Amniotic epithelial cell (primary cell): ENCODE results near the gene CEP70.

Source experiments
- DNase-seq: peaks from one replicate; pipeline ENCODE4 v3.0.0-alpha.2; 2010; ENCODE audit warnings: low read depth

CEP70 gene

DNA sequence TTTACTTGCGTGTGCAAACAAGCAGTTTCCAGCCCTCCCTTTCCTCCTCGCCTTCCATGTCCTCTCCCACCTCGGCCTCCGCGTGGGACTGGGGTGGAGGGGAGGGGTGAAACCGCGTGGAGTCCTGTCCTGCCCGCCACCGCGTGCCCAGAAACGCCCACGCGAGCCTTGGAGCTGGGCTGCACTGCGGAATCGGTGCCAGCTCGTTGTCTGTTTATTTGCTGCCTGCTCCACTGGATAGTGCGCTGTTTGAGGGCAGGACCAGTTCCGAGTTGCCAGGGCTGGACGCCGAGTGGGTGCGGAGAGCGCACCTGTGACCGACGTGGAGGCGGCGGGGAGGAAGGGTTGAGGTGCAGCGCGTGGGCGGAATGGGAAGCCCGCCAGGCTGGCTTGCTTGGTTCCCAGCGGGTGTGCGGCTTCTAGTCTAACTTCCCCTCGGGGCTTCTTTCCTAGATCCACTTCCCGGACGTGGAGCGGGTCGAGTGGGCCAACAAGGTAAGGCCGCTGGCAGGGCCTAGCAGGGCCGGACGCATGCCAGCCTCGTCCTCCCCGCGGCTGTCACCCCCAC lies 142.4 kb downstream of the CEP70 start:
- no peak for DNase-seq

DNA sequence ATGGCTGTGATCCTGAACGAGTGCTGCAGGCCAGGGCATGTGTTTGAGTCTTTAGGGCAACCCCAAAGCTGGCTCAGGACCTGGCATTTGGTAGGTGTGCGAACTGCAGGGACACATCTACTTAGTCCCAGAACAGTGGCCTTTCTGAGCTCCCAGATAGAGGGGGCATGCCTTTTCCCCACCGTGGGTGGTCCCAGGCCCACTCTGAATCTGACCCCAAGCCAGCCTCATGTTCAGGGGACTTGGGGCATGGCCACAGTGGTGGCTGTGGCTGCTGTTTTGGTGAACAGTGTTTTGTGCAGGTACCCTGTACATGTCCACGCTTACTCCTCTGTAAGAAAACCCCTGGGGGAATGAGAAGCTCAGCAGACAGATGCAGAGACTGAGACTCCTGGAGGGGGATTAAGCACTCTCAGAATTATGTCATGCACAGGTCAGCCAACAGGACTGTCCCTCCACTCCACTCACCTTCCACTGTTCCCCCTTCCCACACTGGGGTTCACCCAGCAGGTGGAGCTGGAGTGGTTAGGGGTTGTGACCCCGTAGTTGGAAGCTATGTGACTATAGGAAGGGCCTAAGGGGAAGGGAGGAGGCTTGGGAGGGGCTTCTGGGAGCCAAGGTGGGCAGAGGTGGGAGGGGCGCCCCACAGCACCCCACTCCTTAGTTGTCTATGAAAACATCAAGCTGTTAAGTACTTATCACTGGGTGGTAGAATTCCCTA lies 143.2 kb downstream of the CEP70 start:
- no peak for DNase-seq

DNA sequence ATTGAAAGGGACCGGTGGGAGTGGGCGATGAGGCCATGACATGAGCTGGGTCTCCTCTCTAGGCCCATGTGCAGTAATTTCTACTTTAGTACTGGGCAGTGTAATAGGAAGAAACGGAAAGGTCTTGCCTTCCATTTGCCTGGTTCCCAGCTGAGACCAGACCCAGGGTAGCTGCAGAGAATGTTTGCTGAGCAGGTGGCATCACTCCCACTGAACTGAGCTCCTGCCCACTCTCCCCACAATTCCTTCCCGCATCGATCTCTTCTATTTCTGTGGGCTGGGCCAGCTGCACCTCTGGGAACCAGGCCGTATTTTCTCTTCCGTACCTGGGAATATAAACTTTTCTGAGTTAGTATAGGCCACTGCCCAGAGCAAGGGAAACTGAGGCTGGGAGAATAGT lies 143.9 kb downstream of the CEP70 start:
- DNase-seq = no peak

DNA sequence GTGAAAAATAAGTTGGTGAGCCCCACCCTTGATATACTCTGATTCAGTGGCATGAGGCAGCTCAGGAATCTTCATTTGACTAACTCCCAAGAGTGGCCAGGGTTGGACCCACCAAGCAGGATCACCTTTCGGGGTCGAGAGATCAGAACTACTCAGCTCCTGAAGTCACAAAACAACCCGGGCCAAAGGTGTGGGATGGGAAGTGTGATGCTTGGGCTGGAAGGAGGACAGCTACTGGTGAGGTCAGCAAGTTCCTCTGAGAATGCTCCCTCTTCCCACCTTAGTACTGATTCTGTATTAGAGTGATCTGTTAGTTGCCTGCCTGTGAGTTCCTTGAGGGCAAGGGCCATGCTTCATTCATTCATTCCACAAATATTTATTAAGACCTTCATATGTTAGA lies 144.6 kb downstream of the CEP70 start:
- DNase-seq = no peak

GRCh38 chr3:138448631-138449030 lies 145.4 kb downstream of the CEP70 start:
- DNase-seq = no peak

DNA sequence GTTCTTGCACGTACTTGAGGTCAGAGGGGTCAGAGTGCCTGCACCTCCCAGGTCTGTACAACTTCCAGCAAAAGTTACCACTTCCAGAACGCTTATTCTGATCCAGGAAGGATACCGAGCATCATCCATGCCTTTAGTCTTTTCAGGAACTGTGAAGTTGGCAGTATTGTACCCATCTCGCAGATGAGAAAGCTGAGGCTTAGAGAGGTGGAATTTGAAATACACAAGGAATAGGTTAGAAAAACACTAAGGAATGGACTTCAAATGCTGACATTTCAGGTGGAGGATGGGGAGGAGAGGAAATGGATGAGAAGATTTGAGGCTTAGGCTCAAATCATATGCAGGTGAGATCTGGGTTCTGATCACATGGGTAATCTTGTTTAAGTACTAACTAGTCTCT lies 148.4 kb downstream of the CEP70 start:
- no peak for DNase-seq

DNA sequence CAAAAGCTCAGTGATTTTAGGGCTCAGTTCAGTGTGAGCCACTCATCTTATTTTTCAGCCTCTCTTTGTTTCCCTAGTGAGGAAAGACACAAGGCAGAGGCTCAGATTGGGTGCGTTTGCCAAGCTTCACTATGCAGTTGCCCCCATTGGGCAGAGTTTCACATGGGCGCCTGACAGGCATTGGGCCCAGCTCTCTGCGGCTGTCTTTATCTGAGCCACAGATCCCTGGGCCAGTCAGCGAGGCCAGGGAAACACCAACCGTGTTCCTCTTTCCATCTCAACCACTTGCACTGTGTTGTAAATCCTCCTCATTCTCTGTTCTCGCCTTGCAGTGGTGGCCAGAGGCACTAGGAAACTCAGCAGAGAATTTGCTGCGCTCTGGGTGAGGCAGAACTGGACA lies 148.8 kb downstream of the CEP70 start:
- no peak for DNase-seq
